ENCODE measurements around the gene PALLD.

- TF ChIP-seq, protein P1, sequence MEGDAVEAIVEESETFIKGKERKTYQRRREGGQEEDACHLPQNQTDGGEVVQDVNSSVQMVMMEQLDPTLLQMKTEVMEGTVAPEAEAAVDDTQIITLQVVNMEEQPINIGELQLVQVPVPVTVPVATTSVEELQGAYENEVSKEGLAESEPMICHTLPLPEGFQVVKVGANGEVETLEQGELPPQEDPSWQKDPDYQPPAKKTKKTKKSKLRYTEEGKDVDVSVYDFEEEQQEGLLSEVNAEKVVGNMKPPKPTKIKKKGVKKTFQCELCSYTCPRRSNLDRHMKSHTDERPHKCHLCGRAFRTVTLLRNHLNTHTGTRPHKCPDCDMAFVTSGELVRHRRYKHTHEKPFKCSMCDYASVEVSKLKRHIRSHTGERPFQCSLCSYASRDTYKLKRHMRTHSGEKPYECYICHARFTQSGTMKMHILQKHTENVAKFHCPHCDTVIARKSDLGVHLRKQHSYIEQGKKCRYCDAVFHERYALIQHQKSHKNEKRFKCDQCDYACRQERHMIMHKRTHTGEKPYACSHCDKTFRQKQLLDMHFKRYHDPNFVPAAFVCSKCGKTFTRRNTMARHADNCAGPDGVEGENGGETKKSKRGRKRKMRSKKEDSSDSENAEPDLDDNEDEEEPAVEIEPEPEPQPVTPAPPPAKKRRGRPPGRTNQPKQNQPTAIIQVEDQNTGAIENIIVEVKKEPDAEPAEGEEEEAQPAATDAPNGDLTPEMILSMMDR (IDR thresholded peaks at IDR 0.05) = no peak
- no peak for TF ChIP-seq POLR2A (IDR thresholded peaks at IDR 0.05)
- TF ChIP-seq EP300 (IDR thresholded peaks at IDR 0.05) = no peak
Measured at GRCh38 chr4:168565130-168565529, 68.3 kb downstream of the PALLD start.
